ENCODE results near the gene RPS6KA4. TPM values are rescaled to one million over a fixed set of nuclear protein-coding genes. Genes with fewer than 3 reads are reported as not detected.
A peak's percentile ranks its signal among the peaks of the same experiment; 100 is the strongest.
"Not testable (repeated sequence)": the region's sequence is repeated elsewhere in the genome, so short reads cannot be mapped to it uniquely, and the experiment has no call there.

RPS6KA4 gene
- total RNA-seq = 42.4 TPM
- long read RNA-seq, transcript RPS6KA4-201 (17 exons, 3,119 nt) = major isoform, 27 of 52 reads
- long read RNA-seq, partial matches to known transcripts = 5 of 52 reads
- long read RNA-seq, other reads (novel, unspliced or antisense) = 12 of 52 reads

DNA sequence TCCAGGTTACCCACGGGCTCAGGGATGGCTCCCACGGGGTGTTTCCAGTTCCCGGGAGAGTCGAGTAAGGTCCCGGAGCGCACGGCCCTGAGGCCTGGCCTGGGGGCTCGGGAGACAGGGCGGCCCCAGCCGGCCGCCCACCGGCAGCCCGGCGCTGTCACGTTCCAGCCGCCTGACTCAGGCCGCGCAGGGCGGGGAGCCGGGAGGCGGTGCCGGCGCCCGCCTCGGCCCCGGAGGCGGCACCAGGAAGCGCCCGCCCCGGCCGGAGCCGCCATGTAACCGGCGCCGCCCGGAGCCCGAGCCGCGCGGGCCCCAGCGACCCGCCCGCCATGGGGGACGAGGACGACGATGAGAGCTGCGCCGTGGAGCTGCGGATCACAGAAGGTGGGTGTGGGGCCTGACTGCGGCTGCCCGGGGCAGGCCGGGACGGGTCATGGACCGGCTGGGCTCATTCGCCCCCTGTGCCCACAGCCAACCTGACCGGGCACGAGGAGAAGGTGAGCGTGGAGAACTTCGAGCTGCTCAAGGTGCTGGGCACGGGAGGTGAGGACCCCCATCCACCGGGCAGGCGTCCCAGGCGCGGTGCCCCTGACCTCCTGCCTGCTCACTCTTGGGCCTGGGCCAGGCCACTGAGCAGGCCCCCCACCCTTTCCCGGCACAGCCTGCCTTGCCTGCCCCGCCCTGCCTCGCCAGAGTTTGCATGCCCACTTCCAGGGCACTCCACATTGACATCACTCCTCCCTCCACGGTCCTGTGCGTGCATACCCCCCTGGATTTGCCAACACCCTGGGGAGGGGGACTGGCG, at the start of gene RPS6KA4:
Gene RPS6KA4, plus strand, starts transcription at position 256 of the 805 bp plus-strand sequence. Its CDS starts 74 bp downstream, at position 330.
- ATAC-seq = peak; percentile 87
- Histone ChIP-seq H3K36me3 (peaks cover 32% of the 10 kb centered on the region), H3K9me3 (no peaks in the 10 kb centered on the region), H3K4me1 (peaks cover 32% of the 10 kb centered on the region), H3K27ac (peak within 1 kb of the TSS; percentile 91), H3K27me3 (no peaks in the 10 kb centered on the region), H3K4me3 (peak within 1 kb of the TSS; percentile 91)
- TF ChIP-seq, protein P1, sequence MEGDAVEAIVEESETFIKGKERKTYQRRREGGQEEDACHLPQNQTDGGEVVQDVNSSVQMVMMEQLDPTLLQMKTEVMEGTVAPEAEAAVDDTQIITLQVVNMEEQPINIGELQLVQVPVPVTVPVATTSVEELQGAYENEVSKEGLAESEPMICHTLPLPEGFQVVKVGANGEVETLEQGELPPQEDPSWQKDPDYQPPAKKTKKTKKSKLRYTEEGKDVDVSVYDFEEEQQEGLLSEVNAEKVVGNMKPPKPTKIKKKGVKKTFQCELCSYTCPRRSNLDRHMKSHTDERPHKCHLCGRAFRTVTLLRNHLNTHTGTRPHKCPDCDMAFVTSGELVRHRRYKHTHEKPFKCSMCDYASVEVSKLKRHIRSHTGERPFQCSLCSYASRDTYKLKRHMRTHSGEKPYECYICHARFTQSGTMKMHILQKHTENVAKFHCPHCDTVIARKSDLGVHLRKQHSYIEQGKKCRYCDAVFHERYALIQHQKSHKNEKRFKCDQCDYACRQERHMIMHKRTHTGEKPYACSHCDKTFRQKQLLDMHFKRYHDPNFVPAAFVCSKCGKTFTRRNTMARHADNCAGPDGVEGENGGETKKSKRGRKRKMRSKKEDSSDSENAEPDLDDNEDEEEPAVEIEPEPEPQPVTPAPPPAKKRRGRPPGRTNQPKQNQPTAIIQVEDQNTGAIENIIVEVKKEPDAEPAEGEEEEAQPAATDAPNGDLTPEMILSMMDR (IDR thresholded peaks at IDR 0.05) = no peak
- intact Hi-C loops (cut with DNase I) = no loop called here
- peak; percentile 87 for DNase-seq

DNA sequence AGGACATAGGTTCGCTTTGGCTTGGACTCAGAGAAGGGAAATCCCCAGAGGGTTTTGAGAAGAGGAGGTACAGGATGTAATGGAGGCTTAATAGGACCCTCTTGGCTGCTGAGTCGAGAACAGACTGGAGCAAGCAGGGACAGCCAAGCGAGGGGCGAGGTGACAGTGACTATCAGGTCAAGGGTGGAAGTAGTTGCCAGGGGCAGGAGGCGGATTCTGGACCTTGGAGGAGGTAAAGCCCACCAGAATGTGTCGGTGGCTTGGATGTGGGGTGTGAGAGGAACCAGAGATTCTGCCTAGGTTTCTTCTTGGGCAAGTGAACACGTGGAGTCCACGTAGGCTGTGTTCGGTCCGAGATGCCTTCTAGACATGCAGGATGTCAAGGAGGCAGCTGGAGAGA, 46.0 kb upstream of the RPS6KA4 start:
- intact Hi-C loops (cut with DNase I) = no loop called here
- TF ChIP-seq, protein P1 (IDR thresholded peaks at IDR 0.05) = no peak
- Histone ChIP-seq H3K36me3 (peaks cover 26% of the 10 kb centered on the region), H3K9me3 (no peaks in the 10 kb centered on the region), H3K4me3 (no peak overlapping the region), H3K27me3 (no peaks in the 10 kb centered on the region), H3K4me1 (peaks cover 11% of the 10 kb centered on the region), H3K27ac (peak overlapping the region; percentile 36)
- DNase-seq = no peak
- no peak for ATAC-seq

DNA sequence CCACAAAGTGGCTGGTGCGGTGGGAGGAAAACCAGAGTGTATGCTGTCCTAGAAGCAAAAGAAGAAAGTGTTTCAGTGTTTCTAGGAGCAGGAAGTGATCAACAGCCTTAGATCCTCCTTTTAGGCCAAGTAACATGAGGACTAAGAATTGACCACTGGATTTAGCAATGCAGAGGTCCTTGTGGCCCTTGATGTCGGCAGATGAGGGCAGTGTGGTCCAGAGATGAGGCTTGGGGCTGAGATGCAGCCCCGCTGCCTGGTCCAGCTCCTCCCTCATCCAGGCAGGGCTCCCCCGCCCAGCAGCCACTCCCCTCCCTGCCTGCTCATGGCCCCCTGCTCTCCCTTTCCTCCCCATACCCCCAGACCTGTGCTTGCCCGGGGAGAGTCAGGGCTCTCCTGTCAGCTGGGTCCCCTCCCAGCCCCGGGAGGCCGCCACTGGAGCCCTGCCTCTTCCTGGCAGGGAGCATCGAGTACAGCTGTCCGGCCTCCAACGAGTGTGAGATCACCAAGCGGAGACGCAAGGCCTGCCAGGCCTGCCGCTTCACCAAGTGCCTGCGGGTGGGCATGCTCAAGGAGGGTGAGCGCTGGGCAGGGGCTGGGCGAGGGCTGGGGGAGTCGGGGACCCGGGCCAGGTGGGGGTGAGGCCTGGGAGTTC, 45.3 kb upstream of the RPS6KA4 start:
- no peak for ATAC-seq
- peaks cover 24% of the 10 kb centered on the region for H3K36me3 ChIP-seq
- peak overlapping the region; percentile 8 for H3K4me3 ChIP-seq

DNA sequence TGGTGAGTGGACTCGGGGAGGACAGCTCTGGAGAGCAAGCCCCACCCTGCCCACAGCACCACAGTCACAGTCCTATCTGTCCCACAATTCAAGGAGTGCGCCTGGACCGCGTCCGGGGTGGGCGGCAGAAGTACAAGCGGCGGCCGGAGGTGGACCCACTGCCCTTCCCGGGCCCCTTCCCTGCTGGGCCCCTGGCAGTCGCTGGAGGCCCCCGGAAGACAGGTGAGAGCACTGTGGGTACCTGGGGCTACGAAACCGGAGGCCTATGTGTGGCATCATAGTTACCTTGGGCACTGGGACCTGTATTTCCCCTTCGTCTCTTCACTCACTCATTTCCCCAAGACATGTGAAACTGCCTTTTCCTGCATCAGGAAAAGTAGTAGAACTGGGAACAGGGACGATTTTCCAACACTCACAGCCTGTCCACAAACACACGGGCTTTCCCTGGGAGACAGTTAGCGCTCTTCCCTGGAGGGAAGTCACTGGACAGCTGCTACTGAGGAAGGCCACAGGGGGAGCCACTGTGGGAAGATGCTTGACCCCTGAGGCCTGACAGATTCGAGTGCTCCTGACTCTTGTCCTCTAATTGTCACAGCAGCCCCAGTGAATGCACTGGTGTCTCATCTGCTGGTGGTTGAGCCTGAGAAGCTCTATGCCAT, 44.7 kb upstream of the RPS6KA4 start:
- no peak overlapping the region for H3K4me3 ChIP-seq
- H3K9me3 ChIP-seq = no peaks in the 10 kb centered on the region
- intact Hi-C loops (cut with DNase I) = no loop called here
- peaks cover 24% of the 10 kb centered on the region for H3K36me3 ChIP-seq
- ATAC-seq (no peak), DNase-seq (no peak)
- H3K27me3 ChIP-seq = no peaks in the 10 kb centered on the region
- TF ChIP-seq, protein P1 (IDR thresholded peaks at IDR 0.05) = no peak
- H3K27ac ChIP-seq = peak overlapping the region; percentile 36
- H3K4me1 ChIP-seq = peaks cover 16% of the 10 kb centered on the region

More for the DNA sequence above, 45.3 kb upstream of the RPS6KA4 start:
- peak overlapping the region; percentile 36 for H3K27ac ChIP-seq
- no peaks in the 10 kb centered on the region for H3K27me3 ChIP-seq
- intact Hi-C loops (cut with DNase I) = no loop called here
- H3K4me1 ChIP-seq = peaks cover 11% of the 10 kb centered on the region
- peak; percentile 69 for DNase-seq
- TF ChIP-seq, protein P1 (IDR thresholded peaks at IDR 0.05) = no peak
- no peaks in the 10 kb centered on the region for H3K9me3 ChIP-seq

DNA sequence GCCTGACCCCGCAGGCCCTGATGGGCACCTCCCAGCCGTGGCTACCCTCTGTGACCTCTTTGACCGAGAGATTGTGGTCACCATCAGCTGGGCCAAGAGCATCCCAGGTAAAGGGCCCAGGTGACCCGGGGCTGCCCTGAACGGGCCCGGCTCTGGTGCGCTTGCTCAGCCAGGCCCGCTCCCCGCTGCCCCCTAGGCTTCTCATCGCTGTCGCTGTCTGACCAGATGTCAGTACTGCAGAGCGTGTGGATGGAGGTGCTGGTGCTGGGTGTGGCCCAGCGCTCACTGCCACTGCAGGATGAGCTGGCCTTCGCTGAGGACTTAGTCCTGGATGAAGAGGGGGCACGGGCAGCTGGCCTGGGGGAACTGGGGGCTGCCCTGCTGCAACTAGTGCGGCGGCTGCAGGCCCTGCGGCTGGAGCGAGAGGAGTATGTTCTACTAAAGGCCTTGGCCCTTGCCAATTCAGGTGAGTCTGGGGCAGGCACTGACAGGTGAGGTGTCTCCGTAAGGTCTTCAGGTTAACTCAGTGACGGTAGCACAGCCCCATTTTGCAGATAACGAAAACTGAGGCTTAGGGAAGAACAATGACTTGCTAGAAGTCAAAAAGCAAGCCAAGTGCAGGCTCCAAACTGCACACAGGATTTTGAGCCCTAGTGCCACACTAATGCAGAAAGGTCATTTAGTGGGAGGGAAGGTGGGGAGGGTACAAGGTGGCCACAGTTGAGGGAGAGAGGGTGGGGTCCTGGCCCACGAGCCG, 44.0 kb upstream of the RPS6KA4 start:
- TF ChIP-seq, protein P1 (IDR thresholded peaks at IDR 0.05) = no peak
- Histone ChIP-seq H3K36me3 (peaks cover 24% of the 10 kb centered on the region), H3K4me3 (no peak overlapping the region), H3K27me3 (no peaks in the 10 kb centered on the region), H3K27ac (no peak overlapping the region), H3K4me1 (peaks cover 22% of the 10 kb centered on the region), H3K9me3 (no peaks in the 10 kb centered on the region)
- DNase-seq = no peak
- ATAC-seq = no peak
- intact Hi-C loops (cut with DNase I) = no loop called here

DNA sequence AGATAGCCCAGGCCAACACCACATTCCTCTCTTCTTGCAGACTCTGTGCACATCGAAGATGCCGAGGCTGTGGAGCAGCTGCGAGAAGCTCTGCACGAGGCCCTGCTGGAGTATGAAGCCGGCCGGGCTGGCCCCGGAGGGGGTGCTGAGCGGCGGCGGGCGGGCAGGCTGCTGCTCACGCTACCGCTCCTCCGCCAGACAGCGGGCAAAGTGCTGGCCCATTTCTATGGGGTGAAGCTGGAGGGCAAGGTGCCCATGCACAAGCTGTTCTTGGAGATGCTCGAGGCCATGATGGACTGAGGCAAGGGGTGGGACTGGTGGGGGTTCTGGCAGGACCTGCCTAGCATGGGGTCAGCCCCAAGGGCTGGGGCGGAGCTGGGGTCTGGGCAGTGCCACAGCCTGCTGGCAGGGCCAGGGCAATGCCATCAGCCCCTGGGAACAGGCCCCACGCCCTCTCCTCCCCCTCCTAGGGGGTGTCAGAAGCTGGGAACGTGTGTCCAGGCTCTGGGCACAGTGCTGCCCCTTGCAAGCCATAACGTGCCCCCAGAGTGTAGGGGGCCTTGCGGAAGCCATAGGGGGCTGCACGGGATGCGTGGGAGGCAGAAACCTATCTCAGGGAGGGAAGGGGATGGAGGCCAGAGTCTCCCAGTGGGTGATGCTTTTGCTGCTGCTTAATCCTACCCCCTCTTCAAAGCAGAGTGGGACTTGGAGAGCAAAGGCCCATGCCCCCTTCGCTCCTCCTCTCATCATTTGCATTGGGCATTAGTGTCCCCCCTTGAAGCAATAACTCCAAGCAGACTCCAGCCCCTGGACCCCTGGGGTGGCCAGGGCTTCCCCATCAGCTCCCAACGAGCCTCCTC, 43.1 kb upstream of the RPS6KA4 start:
- H3K27me3 ChIP-seq; DNase-seq; intact Hi-C loops (cut with DNase I); H3K4me3 ChIP-seq; ATAC-seq; H3K9me3 ChIP-seq; H3K27ac ChIP-seq: not testable (repeated sequence)
- peaks cover 22% of the 10 kb centered on the region for H3K4me1 ChIP-seq
- peaks cover 24% of the 10 kb centered on the region for H3K36me3 ChIP-seq
